ENCODE measurements around the gene NPAS3. TPM values are rescaled to one million over a fixed set of nuclear protein-coding genes. Genes with fewer than 3 reads are reported as not detected.
A peak's percentile ranks its signal among the peaks of the same experiment; 100 is the strongest.

The NPAS3 gene
- total and polyA plus RNA-seq, 2 of the 8 experiments (the other 6 are each of a cell fraction or from before 2014, with no cell fraction given) = 0.11 to 0.60 TPM

GRCh38 chr14:33848706-33849454 lies 910.2 kb downstream of the NPAS3 start (continued):
- no peak for TF ChIP-seq EP300 (IDR thresholded peaks at IDR 0.05; ENCODE audit: borderline replicate concordance in 1 of 2, low read depth in 2 of 2, low read length in 2 of 2)
- TF ChIP-seq BRCA1 (IDR thresholded peaks at IDR 0.05; ENCODE audit: low read depth, low read length) = no peak
- no peak; the same call in 1 of the 2 replicates for TF ChIP-seq MAX (IDR thresholded peaks at IDR 0.05)
- TF ChIP-seq SAP30 (IDR thresholded peaks at IDR 0.05; ENCODE audit: insufficient read depth, insufficient replicate concordance, low read length) = no peak
- no peak for TF ChIP-seq USF2 (IDR thresholded peaks at IDR 0.05; ENCODE audit: low read length)
- TF ChIP-seq SUZ12 (IDR thresholded peaks at IDR 0.05; ENCODE audit: low read length) = no peak
- TF ChIP-seq SRF (IDR thresholded peaks at IDR 0.05; ENCODE audit: low read depth, low read length) = 0 out of 2 replicates have a peak, but pooled peaks have one; percentile 2
- peak; percentile 66 for TF ChIP-seq TEAD4 (IDR thresholded peaks at IDR 0.05; ENCODE audit: low read depth, low read length)
- no peak for TF ChIP-seq PHF8 (conservative IDR thresholded peaks at IDR 0.05; ENCODE audit: low read depth, low read length)
- peak; percentile 46; the same call in 1 of the 2 replicates for TF ChIP-seq TAF1 (IDR thresholded peaks at IDR 0.05; ENCODE audit: low read depth, low read length)
- TF ChIP-seq TCF12 (IDR thresholded peaks at IDR 0.05; ENCODE audit: low read depth, low read length) = 0 out of 2 replicates have a peak, but pooled peaks have one; percentile 13
- TF ChIP-seq YY1 (IDR thresholded peaks at IDR 0.05; ENCODE audit: low read depth, low read length) = 0 out of 2 replicates have a peak, but pooled peaks have one; percentile 37
- 0 out of 2 replicates have a peak, but pooled peaks have one; percentile 14 for TF ChIP-seq SP1 (IDR thresholded peaks at IDR 0.05; ENCODE audit: low read depth, low read length)
- no peak for TF ChIP-seq HDAC6 (IDR thresholded peaks at IDR 0.05; ENCODE audit: low read depth, low read length)
- peak; percentile 69 for TF ChIP-seq TAF7 (optimal IDR thresholded peaks at IDR 0.05; ENCODE audit: borderline replicate concordance, low read depth, low read length)
- no peak for TF ChIP-seq RFX5 (IDR thresholded peaks at IDR 0.05; ENCODE audit: borderline replicate concordance, low read depth, low read length)
- no peak for TF ChIP-seq CTBP2 (IDR thresholded peaks at IDR 0.05; ENCODE audit: borderline replicate concordance, insufficient read depth, insufficient read length, low read length)
- TF ChIP-seq GTF2F1 (IDR thresholded peaks at IDR 0.05; ENCODE audit: borderline replicate concordance, low read depth, low read length) = no peak
- no peak for TF ChIP-seq CHD2 (IDR thresholded peaks at IDR 0.05; ENCODE audit: low read length)
- TF ChIP-seq ASH2L (IDR thresholded peaks at IDR 0.05; ENCODE audit: low read length) = no peak
- no peak for TF ChIP-seq CBX8 (IDR thresholded peaks at IDR 0.05; ENCODE audit: borderline replicate concordance, low read depth, low read length)
- TF ChIP-seq CHD1 (IDR thresholded peaks at IDR 0.05; ENCODE audit: low read depth, low read length) = no peak
- no peak for TF ChIP-seq FOSL1 (IDR thresholded peaks at IDR 0.05; ENCODE audit: insufficient read depth, low read depth, low read length)

All from H1 (cell line).